Activated T-helper 2 cell treated with anti-CD3 and anti-CD28 coated beads, Interferon-gamma antibody, Interleukin-2, Interleukin-4, amounts not matched to agents 10 μg/mL and 5 μg/mL and 100 μg/mL, durations not matched to agents 14 hours and 24 hours and 36 hours (primary cell): ENCODE measurements around the gene TRIM33. TPM values are rescaled to one million over a fixed set of nuclear protein-coding genes. Genes with fewer than 3 reads are reported as not detected.

Experiments used
- DNase-seq: peaks from one replicate; pipeline ENCODE4 v3.0.0; 2021; ENCODE audit warnings: low spot score
- H3K27ac Mint-ChIP-seq: one replicate; pipeline ENCODE4 v1.8.0; 2021; ENCODE audit warnings: mixed read lengths
- H3K27me3 Mint-ChIP-seq: one replicate; pipeline ENCODE4 v1.8.0; 2021; ENCODE audit warnings: low read depth, mixed read lengths
- H3K36me3 Mint-ChIP-seq: one replicate; pipeline ENCODE4 v1.8.0; 2021; ENCODE audit warnings: low read depth, mixed read lengths
- H3K4me1 Mint-ChIP-seq: one replicate; pipeline ENCODE4 v1.8.0; 2021; ENCODE audit warnings: low read depth, mixed read lengths
- H3K4me3 Mint-ChIP-seq: one replicate; pipeline ENCODE4 v1.8.0; 2021; ENCODE audit warnings: low read depth, mild to moderate bottlenecking, moderate library complexity, mixed read lengths
- H3K9me3 Mint-ChIP-seq: one replicate; pipeline ENCODE4 v1.8.0; 2021; ENCODE audit warnings: mixed read lengths
- intact Hi-C: fragments of 100-400 bp; cut with micrococcal nuclease; formaldehyde crosslinking; loops from one replicate; pipeline ENCODE4 v1.15.1; 2023
- total RNA-seq: library from RNA; stranded (reverse); gene quantifications from 2 replicates; pipeline ENCODE4 v1.2.3, GENCODE V29; 2022

The TRIM33 gene
- total RNA-seq = 41.5 and 44.7 TPM in 2 replicates

DNA sequence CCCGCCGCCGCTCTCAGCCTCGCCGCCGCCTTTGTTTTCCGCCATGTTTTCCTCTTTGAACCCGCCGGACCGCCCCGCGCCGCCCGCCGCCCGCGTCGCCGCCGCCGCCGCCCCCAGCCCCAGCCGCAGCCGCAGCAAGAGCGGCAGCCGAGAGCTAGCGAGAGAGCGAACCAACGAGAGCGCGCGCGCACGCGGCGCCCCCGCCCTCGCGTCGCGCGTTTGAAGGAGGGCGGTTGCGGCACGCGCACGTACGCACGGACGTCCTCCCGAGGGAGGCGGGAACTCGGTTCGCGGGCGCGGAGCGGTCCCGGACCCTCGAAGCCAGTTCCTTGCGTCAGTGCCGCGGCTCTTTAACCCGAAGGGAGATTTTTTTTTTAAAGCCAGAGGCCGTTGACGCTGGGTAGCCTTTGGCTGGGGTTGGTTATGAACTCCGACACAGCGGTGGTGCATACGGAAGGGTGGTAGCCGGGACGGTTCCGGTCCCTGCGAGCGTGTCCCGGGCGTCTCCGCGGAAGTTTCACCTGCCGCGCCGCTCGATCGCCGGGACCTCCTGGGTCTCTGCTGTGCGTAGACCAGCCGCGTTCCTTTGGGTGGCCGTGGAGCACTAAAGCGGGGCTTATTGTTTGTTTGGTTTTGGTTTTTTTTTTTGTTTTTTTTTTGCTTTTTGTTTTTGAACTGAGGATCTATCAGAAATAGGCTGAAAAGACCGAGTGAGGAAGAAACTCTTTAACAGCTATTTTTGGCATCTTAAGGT is at the start of gene TRIM33:
Gene TRIM33 (minus strand): TSS at position 172 of the 754 bp plus-strand sequence. CDS start 127 bp downstream, at position 45.
- Mint-ChIP-seq H3K9me3 (no peaks in the 10 kb centered on the region), H3K4me3 (peak within 1 kb of the TSS; percentile 88), H3K27ac (peak within 1 kb of the TSS; percentile 97), H3K4me1 (peaks cover 41% of the 10 kb centered on the region), H3K36me3 (peaks cover 22% of the 10 kb centered on the region), H3K27me3 (no peaks in the 10 kb centered on the region)
- intact Hi-C loops = loop anchor here (1.0 to 5.0 kb wide), 5 partner anchors 44 to 580 kb away; partner anchors contain the start of genes BCAS2 and CSDE1
- DNase-seq = peak; percentile 91

DNA sequence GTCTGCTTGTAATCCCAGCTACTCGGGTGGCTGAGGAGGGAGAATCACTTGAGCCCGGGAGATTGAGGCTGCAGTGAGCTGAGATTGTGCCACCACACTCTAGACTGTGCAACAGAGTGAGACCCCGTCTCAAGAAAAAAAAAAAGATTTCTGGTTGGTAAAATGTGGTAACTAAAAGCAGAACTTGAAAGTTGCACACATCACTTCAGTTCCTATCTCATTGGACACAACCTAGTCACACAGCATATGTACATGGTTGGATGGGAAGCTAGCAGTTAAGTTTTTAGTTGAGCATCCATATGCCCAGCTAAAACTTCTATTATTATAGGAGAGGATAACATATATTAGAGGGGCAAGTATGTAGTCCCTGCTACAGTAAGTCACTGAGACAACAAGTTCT is 48.4 kb upstream of the TRIM33 start:
- Mint-ChIP-seq H3K27me3 (no peaks in the 10 kb centered on the region), H3K9me3 (no peaks in the 10 kb centered on the region), H3K36me3 (peaks cover 7% of the 10 kb centered on the region), H3K4me1 (no peaks in the 10 kb centered on the region), H3K4me3 (no peak overlapping the region), H3K27ac (no peak overlapping the region)
- no peak for DNase-seq
- intact Hi-C loops = no loop called here

DNA sequence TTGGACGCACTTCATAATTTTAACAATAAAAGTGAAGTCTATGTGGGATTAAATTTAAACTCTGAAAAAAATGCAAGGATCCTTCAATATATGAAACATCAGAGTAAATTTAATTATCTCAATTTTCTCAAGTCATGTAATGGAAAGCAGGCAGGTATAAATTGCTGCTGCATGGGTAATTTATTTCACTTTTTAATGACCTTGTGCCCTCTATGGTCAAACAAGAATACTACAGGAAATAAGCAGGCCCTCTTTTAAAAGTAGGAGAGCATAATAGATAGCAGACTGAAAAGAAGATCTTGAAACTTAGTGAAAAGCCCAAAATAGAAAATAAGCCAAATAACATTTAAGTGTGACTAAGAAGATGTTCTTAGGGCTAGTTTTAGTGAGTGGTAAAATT is 47.5 kb upstream of the TRIM33 start:
- Mint-ChIP-seq H3K27me3 (no peaks in the 10 kb centered on the region), H3K36me3 (peaks cover 7% of the 10 kb centered on the region), H3K4me1 (no peaks in the 10 kb centered on the region), H3K27ac (no peak overlapping the region), H3K4me3 (no peak overlapping the region), H3K9me3 (no peaks in the 10 kb centered on the region)
- DNase-seq = no peak
- intact Hi-C loops = loop anchor here (1.0 kb wide), 1 partner anchor 212 kb away; no protein-coding TSS in a partner anchor

DNA sequence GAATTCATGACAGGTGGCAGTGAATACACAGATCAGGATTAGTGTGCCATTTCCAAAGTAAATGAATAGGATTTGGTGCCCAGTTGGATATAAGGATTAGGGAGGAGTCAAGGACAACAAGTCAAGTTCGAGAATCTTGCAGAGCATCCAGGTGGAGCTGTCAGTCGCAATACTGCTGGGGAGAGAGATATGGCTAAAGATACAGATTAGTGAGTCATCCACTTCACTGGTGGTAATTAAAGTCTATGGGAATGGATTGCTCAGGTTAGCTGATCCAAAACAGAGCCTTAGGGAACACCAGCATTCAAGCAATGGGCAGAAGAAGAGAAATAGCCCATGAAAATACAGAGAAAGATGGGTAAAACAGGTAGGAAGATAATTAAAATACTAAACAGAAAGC is 43.6 kb upstream of the TRIM33 start:
- no peak overlapping the region for H3K4me3 Mint-ChIP-seq
- H3K4me1 Mint-ChIP-seq = no peaks in the 10 kb centered on the region
- intact Hi-C loops = no loop called here
- no peak overlapping the region for H3K27ac Mint-ChIP-seq
- no peak for DNase-seq
- H3K27me3 Mint-ChIP-seq = no peaks in the 10 kb centered on the region
- no peaks in the 10 kb centered on the region for H3K36me3 Mint-ChIP-seq
- no peaks in the 10 kb centered on the region for H3K9me3 Mint-ChIP-seq

DNA sequence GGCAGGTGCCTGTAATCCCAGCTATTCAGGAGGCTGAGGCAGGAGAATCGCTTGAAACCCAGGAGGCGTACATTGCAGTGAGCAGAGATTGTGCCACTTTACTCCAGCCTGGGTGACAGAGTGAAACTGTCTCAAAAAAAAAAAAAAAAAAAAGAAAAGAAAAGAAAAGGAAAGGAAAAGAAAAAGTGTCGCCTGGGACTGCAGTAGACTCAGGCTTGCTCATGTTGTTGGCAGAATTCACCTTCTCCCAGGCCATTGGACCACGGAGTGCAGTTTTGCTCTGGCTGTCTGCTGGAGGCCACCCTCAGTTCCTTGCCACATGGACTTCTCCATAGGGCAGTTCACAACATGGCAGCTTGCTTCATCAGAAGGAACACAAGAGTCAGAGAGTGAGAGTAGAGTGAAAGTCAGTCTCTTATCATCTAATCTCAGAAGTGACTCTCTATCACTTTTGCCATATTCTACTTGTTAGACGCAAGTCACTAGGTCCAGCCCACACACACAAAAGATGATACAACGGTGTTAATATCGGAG is 41.2 kb upstream of the TRIM33 start:
- Mint-ChIP-seq H3K9me3 (no peaks in the 10 kb centered on the region), H3K27me3 (peaks cover 3% of the 10 kb centered on the region), H3K36me3 (no peaks in the 10 kb centered on the region), H3K4me1 (no peaks in the 10 kb centered on the region), H3K4me3 (no peak overlapping the region), H3K27ac (no peak overlapping the region)
- DNase-seq = no peak
- intact Hi-C loops = no loop called here

DNA sequence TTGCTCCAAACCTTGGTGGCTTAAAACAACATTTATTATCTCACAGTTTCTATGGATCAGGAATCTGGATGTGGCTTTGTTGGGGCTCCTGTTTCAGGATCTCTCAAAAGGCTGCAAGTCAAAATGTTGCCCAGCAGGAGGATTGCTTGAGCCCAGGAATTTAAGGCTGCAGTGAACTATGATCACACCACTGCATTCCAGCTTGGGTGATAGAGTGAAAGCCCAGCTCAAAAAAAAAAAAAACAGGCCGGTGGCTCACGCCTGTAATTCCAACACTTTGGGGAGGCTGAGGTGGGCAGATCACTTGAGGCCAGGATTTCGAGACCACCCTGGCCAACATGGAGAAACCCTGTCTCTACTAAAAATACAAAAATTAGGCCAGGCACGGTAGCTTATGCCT is 40.4 kb upstream of the TRIM33 start:
- no peak for DNase-seq
- Mint-ChIP-seq H3K9me3 (no peaks in the 10 kb centered on the region), H3K4me1 (no peaks in the 10 kb centered on the region), H3K4me3 (no peak overlapping the region), H3K36me3 (no peaks in the 10 kb centered on the region), H3K27me3 (peaks cover 3% of the 10 kb centered on the region), H3K27ac (no peak overlapping the region)
- intact Hi-C loops = no loop called here

DNA sequence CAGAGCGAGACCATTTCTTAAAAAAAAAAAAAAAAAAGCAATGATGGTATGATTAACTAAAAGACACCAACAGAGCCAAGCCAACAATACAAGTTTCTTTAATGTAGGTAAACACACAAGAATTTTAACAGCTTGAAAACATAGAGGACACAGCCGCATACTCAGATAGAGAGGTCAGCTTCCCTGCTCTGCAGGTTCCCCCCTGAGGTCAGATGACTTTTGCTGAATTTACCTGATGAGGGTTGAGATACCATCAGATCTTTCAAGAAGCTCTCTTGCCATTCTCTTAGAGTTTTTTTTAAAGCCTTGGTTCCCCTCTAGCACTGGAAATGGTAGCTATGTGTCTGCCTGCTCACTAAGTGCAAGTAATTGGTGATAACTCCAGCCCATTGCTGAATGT is 39.3 kb upstream of the TRIM33 start:
- no peak overlapping the region for H3K4me3 Mint-ChIP-seq
- H3K27ac Mint-ChIP-seq = no peak overlapping the region
- intact Hi-C loops = no loop called here
- H3K36me3 Mint-ChIP-seq = no peaks in the 10 kb centered on the region
- peaks cover 3% of the 10 kb centered on the region for H3K27me3 Mint-ChIP-seq
- no peaks in the 10 kb centered on the region for H3K4me1 Mint-ChIP-seq
- no peaks in the 10 kb centered on the region for H3K9me3 Mint-ChIP-seq
- no peak for DNase-seq

DNA sequence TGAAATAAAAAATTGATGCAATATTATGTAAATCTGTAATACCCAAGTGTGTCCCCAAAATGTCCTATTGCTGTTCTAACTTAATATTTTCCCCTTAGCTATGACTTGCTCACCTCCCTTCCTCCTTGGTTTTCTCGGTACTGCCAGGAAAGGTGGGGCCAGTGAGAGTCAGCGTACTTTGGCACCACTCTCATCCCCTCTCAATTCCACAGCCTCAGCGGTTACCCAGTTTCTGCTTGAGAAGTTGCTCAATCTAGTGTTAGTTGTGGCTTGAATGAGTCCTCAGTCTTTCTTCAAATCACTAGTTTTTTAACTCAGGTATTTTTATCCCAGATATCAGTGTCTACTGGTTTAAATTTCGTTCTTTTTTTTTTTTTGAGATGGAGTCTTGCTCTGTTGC is 38.1 kb upstream of the TRIM33 start:
- no peaks in the 10 kb centered on the region for H3K36me3 Mint-ChIP-seq
- H3K9me3 Mint-ChIP-seq = no peaks in the 10 kb centered on the region
- intact Hi-C loops = no loop called here
- no peak for DNase-seq
- no peak overlapping the region for H3K27ac Mint-ChIP-seq
- no peaks in the 10 kb centered on the region for H3K4me1 Mint-ChIP-seq
- no peak overlapping the region for H3K4me3 Mint-ChIP-seq
- H3K27me3 Mint-ChIP-seq = peaks cover 3% of the 10 kb centered on the region

DNA sequence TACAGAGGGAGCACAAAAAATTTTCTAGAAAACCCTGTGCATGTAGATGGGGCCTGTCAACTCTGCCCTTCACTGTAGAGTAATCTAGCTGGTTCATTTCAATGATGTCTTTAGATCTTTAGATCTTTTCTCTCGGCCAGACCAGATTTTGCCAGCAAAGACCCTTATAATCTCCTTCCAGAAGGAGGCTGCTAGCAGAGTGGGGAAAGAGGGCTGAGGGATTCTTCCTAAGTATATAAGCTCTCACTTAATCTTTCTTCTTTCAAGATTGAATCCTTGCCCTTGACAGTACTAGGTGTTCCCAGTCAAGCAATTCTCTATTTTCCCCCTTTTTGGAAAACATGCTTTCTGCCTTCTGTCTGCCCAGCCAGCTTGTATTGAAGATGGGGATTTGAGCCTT is 36.1 kb upstream of the TRIM33 start:
- intact Hi-C loops = no loop called here
- H3K4me1 Mint-ChIP-seq = no peaks in the 10 kb centered on the region
- H3K9me3 Mint-ChIP-seq = no peaks in the 10 kb centered on the region
- H3K27ac Mint-ChIP-seq = no peak overlapping the region
- H3K27me3 Mint-ChIP-seq = peaks cover 3% of the 10 kb centered on the region
- no peak overlapping the region for H3K4me3 Mint-ChIP-seq
- no peaks in the 10 kb centered on the region for H3K36me3 Mint-ChIP-seq
- no peak for DNase-seq

DNA sequence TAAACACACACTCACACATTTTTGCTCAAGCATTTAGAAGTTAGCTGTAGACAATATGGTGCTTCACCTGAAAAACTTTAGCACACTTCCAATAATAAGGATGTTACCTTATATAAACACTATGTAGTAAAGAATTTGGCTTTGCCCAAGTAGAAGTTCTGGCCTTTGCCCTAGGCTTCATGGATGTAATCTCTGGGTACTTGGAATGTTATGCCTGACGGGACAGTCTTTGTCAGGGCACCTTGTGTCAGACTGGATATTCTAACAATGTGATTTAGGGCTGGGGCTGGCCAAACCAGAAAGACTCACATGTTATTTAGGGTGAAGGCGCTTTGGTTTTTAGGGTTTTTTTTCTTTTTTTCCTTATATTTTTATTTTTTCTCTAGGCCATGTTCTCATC is 34.8 kb upstream of the TRIM33 start:
- DNase-seq = no peak
- H3K36me3 Mint-ChIP-seq = no peaks in the 10 kb centered on the region
- no peaks in the 10 kb centered on the region for H3K4me1 Mint-ChIP-seq
- intact Hi-C loops = no loop called here
- no peaks in the 10 kb centered on the region for H3K9me3 Mint-ChIP-seq
- H3K27ac Mint-ChIP-seq = no peak overlapping the region
- H3K27me3 Mint-ChIP-seq = peaks cover 4% of the 10 kb centered on the region
- H3K4me3 Mint-ChIP-seq = no peak overlapping the region

DNA sequence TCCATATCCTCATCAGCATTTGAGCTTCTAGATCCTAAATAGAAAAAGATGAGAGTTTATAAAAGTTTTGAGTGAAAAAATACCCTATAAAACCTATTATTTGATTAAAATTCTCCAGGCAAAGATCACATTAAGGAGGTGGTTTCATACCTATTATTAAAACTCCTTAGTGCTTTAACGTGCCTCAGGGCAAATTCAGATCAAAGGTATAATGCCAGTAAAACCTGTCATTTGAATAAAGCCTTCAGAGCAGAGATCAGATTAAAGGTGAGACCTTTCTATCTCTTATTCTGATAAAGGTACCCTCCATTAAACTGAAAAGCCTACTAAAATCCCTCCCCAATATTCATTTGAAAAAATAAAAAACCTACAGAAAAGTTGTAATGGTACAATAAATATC is 34.3 kb upstream of the TRIM33 start:
- H3K27ac Mint-ChIP-seq = no peak overlapping the region
- H3K4me3 Mint-ChIP-seq = no peak overlapping the region
- no peaks in the 10 kb centered on the region for H3K4me1 Mint-ChIP-seq
- no peaks in the 10 kb centered on the region for H3K36me3 Mint-ChIP-seq
- intact Hi-C loops = no loop called here
- no peak for DNase-seq
- no peaks in the 10 kb centered on the region for H3K9me3 Mint-ChIP-seq
- H3K27me3 Mint-ChIP-seq = peaks cover 8% of the 10 kb centered on the region

DNA sequence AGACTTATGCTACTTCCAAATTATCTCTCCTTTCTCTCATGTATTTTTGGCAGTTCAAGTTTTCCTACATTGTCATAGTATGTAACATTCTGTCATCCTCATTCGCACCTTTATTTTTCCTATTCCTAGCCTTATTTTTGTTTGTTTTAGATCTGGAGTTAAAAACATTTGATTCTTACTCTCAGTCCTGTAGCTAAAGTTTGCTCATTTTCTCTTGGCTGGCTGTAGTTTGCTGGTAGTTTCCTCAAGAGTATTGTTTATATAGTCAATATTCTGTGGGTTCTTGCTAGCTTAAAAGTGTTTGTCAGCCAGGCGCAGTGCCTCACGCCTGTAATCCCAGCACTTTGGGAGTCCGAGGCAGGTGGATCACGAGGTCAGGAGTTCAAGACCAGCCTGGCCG is 29.8 kb upstream of the TRIM33 start:
- H3K4me3 Mint-ChIP-seq = no peak overlapping the region

DNA sequence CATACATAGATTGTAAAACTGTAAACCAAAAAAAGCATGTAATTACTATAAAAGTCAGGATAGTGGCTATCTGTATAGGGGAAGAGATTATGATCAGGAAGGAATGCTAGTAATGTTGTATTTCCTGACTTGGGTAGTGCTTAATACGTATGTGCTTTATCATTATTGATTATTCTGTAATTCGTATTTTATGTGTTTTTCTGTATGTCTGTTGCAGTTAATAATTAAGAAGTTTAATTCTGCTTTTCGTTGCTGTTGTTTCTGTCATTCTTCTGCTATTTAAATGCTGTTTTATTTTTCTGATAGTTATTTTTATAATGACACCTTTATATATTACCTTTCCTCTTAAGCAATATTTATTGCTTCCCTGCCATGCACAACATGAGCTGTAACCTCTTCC is 29.3 kb upstream of the TRIM33 start:
- Mint-ChIP-seq H3K4me3 (no peak overlapping the region), H3K36me3 (no peaks in the 10 kb centered on the region), H3K27me3 (peaks cover 4% of the 10 kb centered on the region), H3K9me3 (no peaks in the 10 kb centered on the region), H3K4me1 (no peaks in the 10 kb centered on the region), H3K27ac (no peak overlapping the region)
- no peak for DNase-seq
- intact Hi-C loops = no loop called here

More for the DNA sequence above, 29.8 kb upstream of the TRIM33 start:
- Mint-ChIP-seq H3K9me3 (no peaks in the 10 kb centered on the region), H3K4me1 (no peaks in the 10 kb centered on the region), H3K27ac (no peak overlapping the region), H3K36me3 (no peaks in the 10 kb centered on the region), H3K27me3 (peaks cover 4% of the 10 kb centered on the region)
- intact Hi-C loops = no loop called here
- DNase-seq = no peak
